ENCODE measurements around the gene BRME1. TPM values are rescaled to one million over a fixed set of nuclear protein-coding genes. Genes with fewer than 3 reads are reported as not detected.

BRME1 gene
- total RNA-seq: 0.32 TPM in 1 of 2 replicates, not detected in the other

DNA sequence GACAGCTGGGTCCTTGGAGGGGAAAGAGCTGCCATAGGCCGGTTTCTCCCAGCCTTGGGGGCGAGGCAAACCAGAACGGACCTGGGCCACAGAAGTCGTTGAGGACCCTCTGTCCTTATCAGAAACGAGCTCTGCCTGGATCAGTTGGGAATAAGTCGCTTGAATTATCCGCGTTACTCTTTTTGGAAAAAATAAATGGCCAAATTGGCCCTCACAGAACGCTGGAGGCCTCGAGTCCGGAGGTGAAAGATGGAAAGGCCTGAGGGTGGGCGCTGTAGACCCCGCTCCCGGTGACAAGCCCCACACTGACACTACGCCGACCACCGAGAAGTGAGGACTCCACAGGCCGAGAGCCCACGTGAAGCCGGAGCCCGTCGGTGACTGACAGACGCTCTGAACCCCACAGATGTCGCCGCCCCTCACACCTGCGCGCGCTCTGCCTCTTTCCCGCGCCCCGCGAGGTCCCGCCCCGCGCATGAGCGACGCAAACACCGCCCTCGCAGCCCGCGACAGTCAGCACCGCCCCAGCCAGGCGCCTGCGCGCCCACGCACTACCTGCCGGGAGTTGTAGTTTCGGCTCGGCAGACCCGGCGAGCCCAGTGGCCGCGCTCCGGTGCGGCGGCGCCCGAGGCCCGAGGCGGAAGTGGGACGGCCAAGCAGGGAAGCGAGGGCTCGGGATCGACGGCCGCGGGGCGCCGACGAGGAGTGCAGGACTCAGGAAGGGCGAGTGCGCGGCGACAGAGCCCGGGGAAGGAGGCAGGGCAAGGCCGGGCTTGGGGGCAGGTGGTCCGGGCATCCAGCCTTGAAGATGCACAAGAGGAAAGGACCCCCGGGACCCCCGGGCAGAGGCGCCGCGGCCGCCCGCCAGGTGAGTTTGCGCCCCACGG, at the start of gene BRME1, which contains the start of gene CC2D1A:
BRME1 (minus strand) TSS at position 484 of the 887 bp plus-strand sequence. CDS start 1,225 bp downstream, outside the sequence.
CC2D1A (plus strand) TSS at position 568 of the 887 bp plus-strand sequence; CDS start at position 809, 241 bp downstream.

DNA sequence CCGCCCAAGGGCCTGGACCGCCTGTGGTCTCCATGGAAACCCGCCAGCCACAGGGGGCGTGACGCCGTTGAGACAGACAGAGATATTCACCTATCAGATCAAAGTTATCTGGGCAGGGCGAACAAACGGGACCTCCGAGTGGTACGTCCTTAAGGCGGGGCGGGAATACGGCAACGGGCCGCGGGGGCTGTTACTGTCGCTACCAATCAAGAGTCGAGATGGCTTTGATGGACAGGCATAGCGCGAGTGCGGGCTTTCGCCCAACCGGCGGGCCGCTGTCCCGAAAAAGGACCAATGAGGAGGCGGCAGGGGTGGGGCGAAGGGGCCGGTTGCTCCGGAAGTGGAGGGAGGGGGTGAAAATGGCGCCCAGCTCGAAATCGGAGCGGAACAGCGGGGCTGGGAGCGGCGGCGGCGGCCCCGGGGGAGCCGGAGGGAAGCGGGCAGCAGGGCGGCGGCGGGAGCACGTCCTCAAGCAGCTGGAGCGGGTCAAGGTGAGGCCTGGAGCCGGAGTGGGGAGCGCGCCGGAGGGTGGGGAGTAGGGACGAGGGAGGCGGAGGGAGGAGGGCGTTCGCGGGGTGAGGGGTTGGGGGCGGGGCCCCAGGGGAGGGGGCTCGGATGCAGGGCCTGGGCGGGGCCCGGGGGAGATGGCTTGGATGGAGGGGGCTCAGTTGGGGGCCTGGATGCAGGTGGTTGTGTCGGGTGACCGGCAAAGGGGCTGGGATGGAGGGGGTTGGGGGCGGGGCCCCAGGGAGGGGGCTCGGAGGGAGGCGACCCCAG, 46.4 kb upstream of the BRME1 start, which contains the start of gene DCAF15:
DCAF15 (plus strand) TSS at position 356 of the 777 bp plus-strand sequence; CDS start at position 360, 4 bp downstream.

DNA sequence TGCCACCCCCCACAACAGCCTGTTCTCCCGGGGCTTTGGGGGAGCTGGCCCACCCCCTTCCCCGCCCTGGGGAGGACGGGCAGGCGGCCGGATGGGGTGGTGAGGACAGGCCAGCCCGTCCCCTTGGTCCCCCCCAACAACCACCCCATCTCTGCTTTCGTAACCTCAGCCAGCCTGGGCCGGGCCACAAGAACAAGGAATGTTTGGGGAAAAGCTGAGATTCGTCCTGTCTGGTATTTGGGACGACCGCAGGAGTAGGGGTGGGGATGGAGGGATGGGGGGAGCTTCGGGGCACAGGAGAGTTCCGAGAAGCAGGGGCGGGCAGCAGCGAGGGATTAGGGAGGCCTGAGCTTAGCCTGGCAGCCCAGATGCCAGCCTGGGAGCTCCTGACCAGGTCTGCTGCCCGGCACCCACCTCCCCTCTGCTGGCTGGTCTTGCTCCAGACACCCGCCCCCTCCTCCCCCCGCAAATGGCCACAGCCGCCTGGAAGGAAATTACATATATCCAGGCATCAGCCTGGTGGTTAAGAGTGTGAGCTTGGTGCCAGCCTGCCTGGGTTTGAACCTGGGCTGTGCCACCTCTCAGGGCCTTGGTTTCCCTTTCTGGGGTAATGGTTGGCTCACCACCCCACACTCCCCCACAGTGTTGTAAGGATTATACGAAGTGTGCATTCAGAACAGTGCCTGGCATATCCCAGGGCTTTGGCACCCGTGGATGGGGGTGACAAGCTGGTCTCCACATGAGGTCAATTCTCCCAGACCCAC, 32.6 kb upstream of the BRME1 start, which contains the start of gene PODNL1:
PODNL1 (minus strand) TSS at position 117 of the 764 bp plus-strand sequence. CDS start 236 bp downstream, outside the sequence.

GRCh38 chr19:13876834-13877233, 29.1 kb downstream of the BRME1 start, which contains the start of gene NANOS3:
Gene NANOS3 (plus strand): TSS chr19:13877134. CDS start chr19:13877249, 115 bp downstream.

Other genes starting within 250 kb of the BRME1 start
- 20.6 and 23.6 TPM in 2 replicates for gene MRI1, start 141.6 kb downstream of the BRME1 start, total RNA-seq
- gene C19orf53, start 131.7 kb downstream of the BRME1 start, total RNA-seq: 58.6 and 87.6 TPM in 2 replicates
- 1.5 and 2.2 TPM in 2 replicates for gene ZSWIM4, start 110.7 kb downstream of the BRME1 start, total RNA-seq
- 0.43 TPM in 1 of 2 replicates, not detected in the other for gene NANOS3, start 29.0 kb downstream of the BRME1 start, total RNA-seq
- gene CC2D1A, start 84 bp upstream of the BRME1 start, total RNA-seq: 4.7 and 6.6 TPM in 2 replicates
- gene PODNL1, start 32.3 kb upstream of the BRME1 start, total RNA-seq: 1.0 and 1.3 TPM in 2 replicates
- 4.6 and 7.6 TPM in 2 replicates for gene DCAF15, start 46.4 kb upstream of the BRME1 start, total RNA-seq
- gene RFX1, start 100.2 kb upstream of the BRME1 start, total RNA-seq: 1.6 and 2.6 TPM in 2 replicates
- gene RLN3, start 122.0 kb upstream of the BRME1 start, total RNA-seq: not detected in 2 replicates
- 0.26 and 1.6 TPM in 2 replicates for gene IL27RA, start 125.6 kb upstream of the BRME1 start, total RNA-seq
- gene PALM3, start 156.0 kb upstream of the BRME1 start, total RNA-seq: 0.16 and 0.17 TPM in 2 replicates
- gene MISP3, start 166.7 kb upstream of the BRME1 start, total RNA-seq: 0.34 and 0.63 TPM in 2 replicates
- not detected in 2 replicates for gene C19orf67, start 179.7 kb upstream of the BRME1 start, total RNA-seq
- 12.4 and 13.9 TPM in 2 replicates for gene SAMD1, start 184.6 kb upstream of the BRME1 start, total RNA-seq
- 33.1 and 42.7 TPM in 2 replicates for gene PRKACA, start 211.6 kb upstream of the BRME1 start, total RNA-seq
- gene ASF1B, start 230.5 kb upstream of the BRME1 start, total RNA-seq: 0.43 and 0.95 TPM in 2 replicates